HG03108 (cell line): ENCODE results near the gene ERC2.

Source experiments
- ATAC-seq: cut with Tn5 transposase; IDR thresholded peaks from one replicate; pipeline ENCODE4 v1.9.1; 2021; ENCODE audit warnings: moderate library complexity; ENCODE audit not compliant: unreplicated experiment

The ERC2 gene

DNA sequence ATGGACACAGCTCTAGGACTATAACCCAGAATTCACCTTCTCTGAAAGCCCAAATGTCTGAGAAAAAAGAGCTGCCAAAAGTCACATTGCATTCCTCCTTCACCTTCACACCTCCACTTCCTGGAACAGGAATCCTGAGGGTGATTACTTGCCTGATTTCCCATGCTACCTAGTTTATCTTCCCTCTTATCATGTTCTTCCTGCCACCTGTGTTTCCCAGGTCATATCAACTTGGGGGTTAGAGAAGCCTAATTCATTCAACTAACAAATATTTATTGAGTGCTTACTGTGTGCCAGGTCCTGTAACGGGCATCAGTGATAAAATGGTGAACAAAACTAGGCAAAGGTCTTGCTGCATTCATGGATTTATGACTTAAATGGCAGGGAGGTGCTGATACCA, 701.5 kb downstream of the ERC2 start:
- ATAC-seq, result no peak

GRCh38 chr3:55765906-55766701, 702.2 kb downstream of the ERC2 start:
- ATAC-seq, result no peak

DNA sequence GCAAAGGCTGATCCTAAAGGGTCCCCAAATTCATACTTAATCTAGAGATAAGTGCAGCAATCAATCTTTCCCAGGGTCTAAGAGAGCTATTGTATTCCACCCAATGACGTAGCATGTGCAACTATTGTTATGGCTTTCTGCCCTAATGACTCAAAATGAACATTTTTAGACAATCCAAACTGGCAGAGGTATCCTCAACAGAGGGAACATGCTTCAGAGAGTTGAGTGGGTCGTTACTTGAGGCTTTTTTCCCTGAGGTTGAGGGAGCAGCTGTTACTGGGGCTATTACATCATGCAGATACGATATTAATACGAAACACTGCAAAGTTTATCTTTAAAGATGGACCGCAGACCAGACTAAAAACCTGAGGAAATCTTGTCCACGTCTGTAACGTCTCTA, 702.9 kb downstream of the ERC2 start:
- ATAC-seq, result no peak

DNA sequence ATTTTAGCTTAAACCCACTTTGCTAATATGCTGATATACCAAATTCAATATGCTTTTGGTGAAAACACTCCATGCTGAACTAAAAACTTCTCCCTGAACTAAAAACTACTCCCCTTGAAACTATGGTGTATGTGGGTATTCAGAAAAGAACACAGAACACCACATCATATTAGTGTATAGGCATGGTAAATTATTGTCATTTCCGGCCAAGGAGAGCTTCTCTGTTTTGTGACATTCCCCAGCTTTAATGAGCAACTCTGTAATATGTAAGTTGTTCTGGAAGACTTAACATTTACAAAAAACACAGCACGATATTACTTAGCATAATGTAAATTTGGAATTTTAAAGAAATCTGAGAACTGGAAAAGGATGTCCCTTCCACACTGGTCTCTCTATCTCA, 711.3 kb downstream of the ERC2 start:
- ATAC-seq, result no peak

- ATAC-seq, result no peak
Observed at GRCh38 chr3:55755516-55756205, 712.6 kb downstream of the ERC2 start.

DNA sequence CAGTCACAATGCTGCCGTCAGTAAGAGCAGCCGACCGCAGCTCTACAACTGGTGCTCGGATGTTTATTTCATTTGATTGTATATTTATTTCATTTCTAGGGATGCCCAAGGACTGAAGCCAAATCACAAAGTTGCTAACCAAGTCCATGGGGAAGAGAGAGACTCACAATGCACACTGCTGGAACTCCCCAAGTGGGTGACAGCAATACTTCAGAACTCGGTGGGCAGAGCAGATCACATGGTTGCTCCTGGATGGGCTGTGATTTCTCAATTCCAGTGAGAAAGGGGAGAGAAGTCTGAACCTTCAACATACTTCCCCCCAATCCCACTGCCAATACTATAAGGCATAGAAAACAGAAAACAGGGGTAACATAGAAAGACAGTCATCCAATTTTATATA, 715.4 kb downstream of the ERC2 start:
- no peak for ATAC-seq

- ATAC-seq, result no peak
Observed at GRCh38 chr3:55751730-55752129, 716.5 kb downstream of the ERC2 start.

GRCh38 chr3:55750525-55750924, 717.7 kb downstream of the ERC2 start:
- no peak for ATAC-seq

DNA sequence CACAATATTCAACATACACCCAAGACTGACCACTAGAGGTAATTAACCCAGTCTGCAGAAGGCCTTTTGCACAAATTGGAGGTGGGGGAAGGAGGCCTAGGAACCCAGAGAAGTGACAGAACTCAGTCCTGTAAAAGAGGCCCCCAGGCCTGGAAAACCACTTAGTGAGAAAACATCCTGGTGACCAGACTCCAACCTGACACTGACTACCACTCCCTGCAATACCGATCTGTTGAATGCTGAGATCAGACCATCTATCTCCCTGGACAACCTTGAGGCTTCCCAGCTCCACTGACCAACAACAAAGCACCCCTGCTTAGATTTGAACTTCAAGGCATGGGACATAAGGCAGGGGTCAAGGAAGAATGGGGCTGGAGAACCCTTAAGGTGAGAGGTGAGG, 719.2 kb downstream of the ERC2 start:
- ATAC-seq, result no peak

DNA sequence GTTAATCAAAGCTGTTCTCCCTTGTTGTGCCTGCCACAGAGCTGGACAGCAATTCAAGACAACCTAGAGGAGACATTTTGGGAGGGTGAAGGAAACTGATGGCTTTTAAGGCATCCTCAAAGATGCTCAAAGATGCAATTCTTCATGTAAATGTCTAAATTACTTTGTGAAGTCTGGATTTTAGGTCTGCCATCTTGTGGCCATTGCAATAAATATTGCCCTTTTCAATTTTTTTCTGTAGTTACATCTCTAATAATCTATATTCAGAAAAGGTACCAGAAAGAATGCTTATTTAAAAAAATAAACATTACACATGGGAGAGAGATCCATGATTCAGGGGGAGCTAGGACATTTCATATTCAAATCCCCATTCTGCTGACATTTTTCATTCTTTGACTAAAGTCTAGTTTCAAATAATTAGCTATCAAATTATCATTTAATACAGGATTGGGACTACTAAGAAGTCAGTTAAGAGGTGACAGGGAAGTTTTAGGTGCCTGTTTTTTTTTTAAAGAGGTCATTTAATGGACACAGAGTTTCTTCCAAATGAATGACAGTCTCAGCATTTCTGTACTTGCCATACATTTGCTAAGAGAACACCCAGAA, 721.4 kb downstream of the ERC2 start:
- no peak for ATAC-seq

GRCh38 chr3:55742832-55743136, 725.5 kb downstream of the ERC2 start:
- no peak for ATAC-seq

DNA sequence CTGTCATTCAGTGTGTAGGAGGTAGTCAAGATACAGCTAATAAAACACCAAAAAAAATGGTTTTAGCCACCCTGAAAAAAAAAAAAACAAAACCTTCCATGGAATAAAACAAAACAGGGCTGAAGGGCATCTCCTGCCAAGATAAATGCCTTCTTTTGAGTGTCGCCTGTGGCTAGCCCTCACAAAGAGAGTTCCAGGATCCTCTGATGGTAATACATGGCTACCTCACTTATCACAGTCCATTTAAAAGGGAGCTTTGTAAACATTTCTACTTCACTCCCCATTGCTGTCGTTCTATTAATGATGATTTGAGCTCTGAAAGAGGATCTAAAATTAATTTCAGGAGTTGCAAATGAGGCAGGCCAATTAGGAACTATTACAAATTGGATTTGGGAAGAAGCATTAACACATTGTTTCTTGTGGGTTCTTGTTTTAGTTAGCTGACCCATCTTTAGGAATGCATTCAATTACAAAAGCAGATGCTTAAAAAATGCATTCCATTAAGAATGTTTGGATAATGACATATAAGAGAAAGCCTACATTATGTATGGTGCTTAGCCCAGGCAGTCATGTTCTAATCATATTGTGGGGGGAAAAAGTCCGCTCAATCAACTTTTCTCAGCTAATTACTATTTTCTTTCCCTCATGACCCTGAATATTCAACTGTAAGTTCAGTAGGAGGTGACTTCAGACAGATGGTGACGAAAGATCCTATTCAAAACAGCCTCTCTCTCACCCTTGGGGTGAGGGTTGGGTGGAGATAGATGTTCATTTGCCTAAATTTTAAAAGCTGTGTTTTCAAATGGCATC, 726.0 kb downstream of the ERC2 start:
- no peak for ATAC-seq

DNA sequence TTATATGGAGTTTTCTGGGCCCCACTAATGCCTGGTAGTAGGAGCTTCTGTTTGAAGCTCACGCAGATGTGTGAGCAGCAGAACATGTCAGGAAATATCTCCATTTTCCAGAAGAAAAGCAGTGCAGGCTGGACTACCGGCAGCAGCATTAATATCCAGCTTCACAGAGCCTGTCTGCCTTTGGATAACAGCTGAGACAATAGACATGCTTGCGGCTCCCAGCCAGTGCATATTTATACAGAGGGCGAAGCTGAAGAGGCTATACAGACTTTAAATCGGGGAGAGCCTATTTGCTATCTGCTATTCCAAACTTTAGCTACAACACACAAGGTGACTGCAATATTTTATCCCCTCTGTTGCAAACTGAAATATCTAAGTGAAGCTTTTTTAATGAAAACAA, 731.1 kb downstream of the ERC2 start:
- ATAC-seq, result no peak

DNA sequence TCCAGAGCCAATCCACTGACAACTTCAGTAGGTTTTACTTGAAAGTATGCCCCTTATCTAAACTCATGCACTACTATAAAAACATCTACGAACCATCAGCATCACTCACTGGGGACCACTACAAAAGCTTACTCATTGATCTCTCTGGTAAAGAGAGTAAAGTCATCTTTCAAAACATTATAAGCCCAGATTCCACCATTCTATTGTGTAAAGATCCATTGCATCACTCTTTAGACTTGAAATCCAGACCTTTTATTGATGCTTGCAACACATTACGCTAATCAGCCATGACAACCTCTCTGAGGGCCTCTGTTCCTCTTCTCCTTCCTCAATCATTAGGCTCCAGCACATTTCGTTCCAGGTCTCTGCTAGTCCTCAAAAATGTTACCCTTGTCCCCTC, 732.3 kb downstream of the ERC2 start:
- no peak for ATAC-seq

GRCh38 chr3:55731741-55732140, 736.5 kb downstream of the ERC2 start:
- ATAC-seq, result no peak

DNA sequence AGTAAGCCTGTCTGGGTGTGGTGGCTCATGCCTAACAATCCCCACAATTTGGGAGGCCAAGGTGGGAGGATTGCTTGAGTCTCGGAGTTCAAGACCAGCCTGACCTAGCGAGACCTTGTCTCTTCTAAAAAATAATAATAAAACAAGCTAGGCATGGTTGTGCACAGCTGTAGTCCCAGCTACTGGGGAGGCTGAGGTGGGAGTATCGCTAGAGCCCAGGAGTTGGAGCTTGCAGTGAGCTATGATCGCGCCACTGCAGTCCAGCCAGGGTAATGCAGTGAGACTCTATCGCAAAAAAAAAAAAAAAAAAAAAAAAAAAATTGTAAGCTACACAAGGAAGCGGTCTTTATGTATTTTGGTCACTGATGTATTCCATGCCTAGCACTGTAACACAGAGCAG, 738.7 kb downstream of the ERC2 start:
- ATAC-seq, result no peak

DNA sequence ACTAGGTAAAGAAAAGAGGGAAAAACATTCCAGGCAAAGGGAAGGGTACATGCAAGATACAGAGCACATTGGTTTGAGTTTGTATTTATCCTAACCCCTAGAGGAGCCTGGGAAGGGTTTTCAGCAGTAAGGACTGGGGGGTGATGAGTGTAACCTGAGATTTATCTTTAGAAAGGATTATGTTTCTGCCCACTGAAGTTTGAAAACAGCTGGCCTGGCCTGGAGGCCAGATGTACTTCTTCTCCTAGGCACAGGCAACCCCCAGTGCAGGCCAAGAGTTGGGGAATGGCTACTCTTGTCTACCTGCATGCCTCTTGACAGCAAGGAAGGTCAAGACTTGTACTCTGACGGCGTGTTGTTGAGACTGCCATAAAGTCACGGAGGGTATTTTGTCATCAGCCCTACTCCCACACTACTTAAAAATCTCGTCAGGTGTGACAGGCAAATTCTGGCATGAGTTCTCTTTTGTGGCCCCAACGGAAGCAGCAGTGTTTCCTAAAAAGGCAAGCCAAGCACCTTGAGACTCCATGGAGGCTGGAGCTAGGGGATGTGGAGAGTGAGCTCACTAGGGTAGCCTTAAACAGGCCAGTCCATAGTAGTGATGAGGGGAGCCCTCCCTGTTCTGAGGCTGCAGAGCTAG, 739.7 kb downstream of the ERC2 start:
- ATAC-seq, result no peak

- no peak for ATAC-seq
Observed at GRCh38 chr3:55726501-55726775, 741.8 kb downstream of the ERC2 start.

DNA sequence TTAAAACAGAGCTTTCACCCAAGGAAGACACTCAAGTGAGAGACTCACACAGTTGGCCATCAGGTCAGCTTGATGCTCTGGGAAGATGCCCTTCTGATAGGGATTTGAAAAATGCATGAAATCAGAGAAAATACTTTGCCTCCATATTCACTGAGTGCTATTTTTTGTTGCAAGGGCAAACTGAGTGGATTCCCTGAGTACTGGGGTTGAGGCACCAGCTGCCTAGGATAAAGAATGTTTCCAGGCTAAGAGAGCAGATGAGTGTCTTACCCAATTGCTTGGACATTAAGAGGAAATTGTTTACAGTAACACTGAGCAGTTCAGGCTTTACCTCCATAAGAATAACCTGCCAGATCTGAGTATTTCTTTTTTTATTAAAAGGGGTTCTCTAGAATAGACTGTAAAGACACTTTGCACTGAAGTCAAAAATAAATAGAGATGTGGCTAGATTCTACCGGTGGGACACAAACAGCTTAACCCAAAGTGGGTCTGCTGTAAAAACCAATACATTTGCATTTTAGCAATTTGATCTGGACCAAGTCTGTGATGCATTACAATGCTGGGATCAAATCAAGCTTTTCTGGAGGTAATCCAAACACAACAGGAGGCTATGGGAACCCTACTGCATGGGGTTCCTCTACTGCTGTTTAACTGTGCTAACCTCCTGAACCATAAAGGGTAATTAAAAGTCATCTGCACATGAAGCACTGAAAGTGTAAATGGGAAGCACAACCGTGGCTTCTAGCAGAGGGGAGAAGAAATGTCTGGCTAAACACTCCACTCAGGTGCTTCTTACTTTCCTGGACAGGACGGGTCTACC, 742.4 kb downstream of the ERC2 start:
- ATAC-seq, result no peak

DNA sequence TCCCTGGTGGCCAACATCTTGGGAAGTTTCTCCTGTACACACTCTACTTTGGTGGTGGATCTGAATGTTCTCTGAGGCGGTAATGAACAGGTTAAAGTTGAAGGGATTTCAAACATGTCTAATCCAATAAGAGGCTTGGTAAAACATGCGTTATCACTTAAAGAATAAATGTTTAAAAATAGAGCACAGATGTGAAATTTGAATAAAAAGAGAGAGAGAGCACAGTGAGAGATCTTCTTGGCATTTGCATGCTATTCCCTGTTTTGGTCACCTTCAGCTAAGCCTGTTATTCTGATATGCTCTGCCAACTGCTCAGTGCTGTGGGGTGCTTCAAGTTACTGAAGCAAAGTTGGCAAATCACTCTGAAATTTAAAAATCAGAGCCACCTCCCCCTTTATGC, 743.4 kb downstream of the ERC2 start:
- ATAC-seq, result no peak

DNA sequence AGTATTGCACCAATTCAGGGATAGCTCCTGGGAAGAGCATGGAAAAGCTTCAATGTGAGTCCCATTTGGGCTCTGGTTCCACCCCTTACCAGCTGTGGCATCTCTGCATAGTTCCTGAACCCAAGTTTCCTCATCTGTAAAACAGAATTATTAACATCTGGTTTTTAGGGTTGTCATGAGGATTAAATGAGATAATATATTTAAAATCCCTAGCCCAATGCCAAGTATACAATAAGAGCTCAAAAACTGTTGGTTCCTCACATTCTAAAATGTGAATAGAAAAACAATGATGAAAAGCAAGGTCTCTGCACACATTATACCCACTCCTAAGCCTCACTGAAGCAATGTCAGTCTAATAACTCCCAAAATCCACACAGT, 743.9 kb downstream of the ERC2 start:
- ATAC-seq, result no peak
